ENCODE results near the gene SPAG9.

DNA sequence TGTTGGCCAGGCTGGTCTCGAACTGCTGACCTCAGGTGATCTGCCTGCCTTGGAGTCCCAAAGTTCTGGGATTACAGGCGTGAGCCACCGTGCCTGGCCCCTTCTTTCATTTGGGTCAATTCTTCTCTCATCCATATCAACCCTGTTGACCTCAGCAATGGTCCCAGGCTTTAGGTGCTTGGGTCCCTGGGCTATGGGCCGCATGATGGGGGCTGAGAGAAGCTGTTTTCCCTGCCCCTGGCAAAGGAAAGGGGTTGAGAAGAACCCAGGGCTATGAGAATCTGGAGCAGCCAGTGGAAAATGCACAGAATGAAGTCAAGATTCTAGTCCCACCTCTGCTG, 164.3 kb downstream of the SPAG9 start:
- TF ChIP-seq, protein P1, sequence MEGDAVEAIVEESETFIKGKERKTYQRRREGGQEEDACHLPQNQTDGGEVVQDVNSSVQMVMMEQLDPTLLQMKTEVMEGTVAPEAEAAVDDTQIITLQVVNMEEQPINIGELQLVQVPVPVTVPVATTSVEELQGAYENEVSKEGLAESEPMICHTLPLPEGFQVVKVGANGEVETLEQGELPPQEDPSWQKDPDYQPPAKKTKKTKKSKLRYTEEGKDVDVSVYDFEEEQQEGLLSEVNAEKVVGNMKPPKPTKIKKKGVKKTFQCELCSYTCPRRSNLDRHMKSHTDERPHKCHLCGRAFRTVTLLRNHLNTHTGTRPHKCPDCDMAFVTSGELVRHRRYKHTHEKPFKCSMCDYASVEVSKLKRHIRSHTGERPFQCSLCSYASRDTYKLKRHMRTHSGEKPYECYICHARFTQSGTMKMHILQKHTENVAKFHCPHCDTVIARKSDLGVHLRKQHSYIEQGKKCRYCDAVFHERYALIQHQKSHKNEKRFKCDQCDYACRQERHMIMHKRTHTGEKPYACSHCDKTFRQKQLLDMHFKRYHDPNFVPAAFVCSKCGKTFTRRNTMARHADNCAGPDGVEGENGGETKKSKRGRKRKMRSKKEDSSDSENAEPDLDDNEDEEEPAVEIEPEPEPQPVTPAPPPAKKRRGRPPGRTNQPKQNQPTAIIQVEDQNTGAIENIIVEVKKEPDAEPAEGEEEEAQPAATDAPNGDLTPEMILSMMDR (IDR thresholded peaks at IDR 0.05; ENCODE audit: control extremely low read depth in 1 of 3, insufficient read depth in 1 of 3, low read depth in 1 of 3, low read length in 3 of 3) = no peak
- TF ChIP-seq RXRA (IDR thresholded peaks at IDR 0.05; ENCODE audit: insufficient read depth, low read depth, low read length) = no peak
- TF ChIP-seq JUN (IDR thresholded peaks at IDR 0.05; ENCODE audit: low read depth, low read length) = no peak

Data from H1 (cell line).